A673 (cell line): Measurements from ENCODE around the gene FAM222B. TPM values are rescaled to one million over a fixed set of nuclear protein-coding genes. Genes with fewer than 3 reads are reported as not detected.
A peak's percentile ranks its signal among the peaks of the same experiment; 100 is the strongest.

Experiments
- BruUV-seq: library from RNA; stranded (reverse); fragments of 400-500 nt; replicated peaks from 2 replicates; lab custom pipeline; 2021; lab: Mats Ljungman, UMichigan
- CTCF ChIA-PET: fragments of 300-600 bp; sonication (Branson Sonifier 250); formaldehyde crosslinking; loops from one replicate; lab custom pipeline; 2022; ENCODE audit warnings: antibody characterized with exemption; lab: Charles Lee
- POLR2A ChIA-PET: fragments of 300-600 bp; sonication (Branson Sonifier 250); formaldehyde crosslinking; loops from one replicate; lab custom pipeline; 2022; ENCODE audit warnings: antibody characterized with exemption; ENCODE audit not compliant: low non-redundant PET; lab: Charles Lee
- DNase-seq: peaks from one replicate; pipeline ENCODE4 v3.0.0-alpha.2; 2015; ENCODE audit warnings: low spot score
- H3K27ac ChIP-seq: fragments of 200-600 bp; sonication (generic); 2 replicates; pipeline ENCODE4 v1.5.1; 2016; ENCODE audit warnings: mixed run types, low read depth, mild to moderate bottlenecking, mixed read lengths, antibody characterized with exemption, low read length; ENCODE audit not compliant: poor library complexity, severe bottlenecking
- H3K27me3 ChIP-seq: fragments of 200-600 bp; sonication (generic); replicated peaks from 2 replicates; pipeline ENCODE4 v1.6.1; 2017; ENCODE audit warnings: mixed run types, low read depth, mild to moderate bottlenecking, mixed read lengths, antibody characterized with exemption, low read length; ENCODE audit not compliant: insufficient read depth, poor library complexity
- H3K36me3 ChIP-seq: fragments of 200-600 bp; sonication (generic); 2 replicates; pipeline ENCODE4 v1.6.1; 2016; ENCODE audit warnings: mixed run types, mild to moderate bottlenecking, mixed read lengths, antibody characterized with exemption, low read length; ENCODE audit not compliant: insufficient read depth, poor library complexity, severe bottlenecking
- H3K4me1 ChIP-seq: fragments of 200-600 bp; sonication (generic); 2 replicates; pipeline ENCODE4 v1.6.1; 2017; ENCODE audit warnings: mixed run types, mild to moderate bottlenecking, mixed read lengths, antibody characterized with exemption, low read length; ENCODE audit not compliant: insufficient read depth, poor library complexity, severe bottlenecking
- H3K4me3 ChIP-seq: fragments of 200-600 bp; sonication (generic); 2 replicates; pipeline ENCODE4 v1.5.1; 2016; ENCODE audit warnings: low read depth, mixed run types, mild to moderate bottlenecking, mixed read lengths, low read length; ENCODE audit not compliant: poor library complexity, severe bottlenecking
- H3K9me3 ChIP-seq: fragments of 200-600 bp; sonication (generic); 2 replicates; pipeline ENCODE4 v1.6.1; 2016; ENCODE audit warnings: mixed run types, low read depth, mild to moderate bottlenecking, mixed read lengths, antibody characterized with exemption, low read length; ENCODE audit not compliant: poor library complexity, severe bottlenecking
- EZH2 ChIP-seq: fragments of 200-600 bp; sonication (generic); IDR thresholded peaks from 2 replicates; pipeline ENCODE4 v1.6.1; 2017; ENCODE audit warnings: borderline replicate concordance, low read depth, mild to moderate bottlenecking, mixed read lengths, antibody characterized with exemption, low read length; ENCODE audit not compliant: poor library complexity, severe bottlenecking
- intact Hi-C: fragments of 100-400 bp; cut with micrococcal nuclease; formaldehyde crosslinking; loops from one replicate; pipeline ENCODE4 v1.10.0; 2022; ENCODE audit not compliant: unreplicated experiment
- total RNA-seq: library from RNA; stranded (reverse); gene quantifications from 2 replicates; pipeline ENCODE4 v1.2.3, GENCODE V29; 2021
- TF ChIP-seq, protein P1 (sequence below): fragments of 300-800, 200-600 bp; sonication (generic); conservative IDR thresholded peaks from 2 replicates; pipeline ENCODE4 v1.5.1; 2017; ENCODE audit warnings: low read depth, mild to moderate bottlenecking, antibody characterized with exemption, low read length, moderate library complexity, mixed read lengths

The FAM222B gene
- total RNA-seq, 1 experiment from 2014 or later, result 27.3 TPM

DNA sequence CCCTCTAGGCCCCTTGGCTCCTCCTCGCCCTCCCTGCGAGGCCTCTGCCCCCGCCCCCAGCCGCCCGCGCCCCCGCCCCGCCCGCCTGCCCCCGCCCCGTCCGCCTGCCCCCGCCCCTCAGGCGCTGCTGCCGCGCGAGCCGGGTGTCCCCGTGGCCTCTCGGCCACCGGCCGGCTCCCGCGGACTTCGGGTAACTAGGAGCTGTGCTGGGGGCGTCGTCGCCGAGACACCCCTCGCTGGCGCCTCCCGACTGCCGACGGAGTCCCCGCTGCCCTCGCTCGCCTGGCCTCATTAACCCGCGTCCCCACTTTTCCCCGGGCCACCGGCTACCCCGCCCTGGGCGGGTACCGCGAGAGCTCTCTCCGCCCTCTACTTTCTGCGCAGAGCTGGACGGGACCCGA, 116.4 kb downstream of the FAM222B start, which contains the start of gene TLCD1:
TSS of gene TLCD1 (minus strand) at position 8 of the 401 bp plus-strand sequence. CDS start 136 bp downstream, outside the sequence.
- H3K27ac ChIP-seq, result peak within 1 kb of the TSS; percentile 79
- intact Hi-C loops, result loop anchor here (2.0 to 5.0 kb wide), 3 partner anchors 25 to 391 kb away; partner anchors contain the start of gene FLOT2
- no TSS peak for BruUV-seq
- H3K27me3 ChIP-seq, result no peaks in the 10 kb centered on the region
- H3K36me3 ChIP-seq, result peaks cover 39% of the 10 kb centered on the region
- TF ChIP-seq, protein P1, sequence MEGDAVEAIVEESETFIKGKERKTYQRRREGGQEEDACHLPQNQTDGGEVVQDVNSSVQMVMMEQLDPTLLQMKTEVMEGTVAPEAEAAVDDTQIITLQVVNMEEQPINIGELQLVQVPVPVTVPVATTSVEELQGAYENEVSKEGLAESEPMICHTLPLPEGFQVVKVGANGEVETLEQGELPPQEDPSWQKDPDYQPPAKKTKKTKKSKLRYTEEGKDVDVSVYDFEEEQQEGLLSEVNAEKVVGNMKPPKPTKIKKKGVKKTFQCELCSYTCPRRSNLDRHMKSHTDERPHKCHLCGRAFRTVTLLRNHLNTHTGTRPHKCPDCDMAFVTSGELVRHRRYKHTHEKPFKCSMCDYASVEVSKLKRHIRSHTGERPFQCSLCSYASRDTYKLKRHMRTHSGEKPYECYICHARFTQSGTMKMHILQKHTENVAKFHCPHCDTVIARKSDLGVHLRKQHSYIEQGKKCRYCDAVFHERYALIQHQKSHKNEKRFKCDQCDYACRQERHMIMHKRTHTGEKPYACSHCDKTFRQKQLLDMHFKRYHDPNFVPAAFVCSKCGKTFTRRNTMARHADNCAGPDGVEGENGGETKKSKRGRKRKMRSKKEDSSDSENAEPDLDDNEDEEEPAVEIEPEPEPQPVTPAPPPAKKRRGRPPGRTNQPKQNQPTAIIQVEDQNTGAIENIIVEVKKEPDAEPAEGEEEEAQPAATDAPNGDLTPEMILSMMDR, result no peak
- ChIA-PET POLR2A (interaction anchor here (0.6 kb wide), 2 partner anchors 34 to 197 kb away, joined by 3 read pairs; no protein-coding TSS in a partner anchor), CTCF (interaction anchor here (0.5 to 3.4 kb wide), 26 partner anchors 9 to 541 kb away, joined by 3 to 82 read pairs (median 6); partner anchors contain the start of genes PHF12 and TRAF4)
- peak; percentile 79 for DNase-seq
- H3K4me3 ChIP-seq, result peak within 1 kb of the TSS; percentile 59
- H3K9me3 ChIP-seq, result no peaks in the 10 kb centered on the region
- H3K4me1 ChIP-seq, result peaks cover 48% of the 10 kb centered on the region

DNA sequence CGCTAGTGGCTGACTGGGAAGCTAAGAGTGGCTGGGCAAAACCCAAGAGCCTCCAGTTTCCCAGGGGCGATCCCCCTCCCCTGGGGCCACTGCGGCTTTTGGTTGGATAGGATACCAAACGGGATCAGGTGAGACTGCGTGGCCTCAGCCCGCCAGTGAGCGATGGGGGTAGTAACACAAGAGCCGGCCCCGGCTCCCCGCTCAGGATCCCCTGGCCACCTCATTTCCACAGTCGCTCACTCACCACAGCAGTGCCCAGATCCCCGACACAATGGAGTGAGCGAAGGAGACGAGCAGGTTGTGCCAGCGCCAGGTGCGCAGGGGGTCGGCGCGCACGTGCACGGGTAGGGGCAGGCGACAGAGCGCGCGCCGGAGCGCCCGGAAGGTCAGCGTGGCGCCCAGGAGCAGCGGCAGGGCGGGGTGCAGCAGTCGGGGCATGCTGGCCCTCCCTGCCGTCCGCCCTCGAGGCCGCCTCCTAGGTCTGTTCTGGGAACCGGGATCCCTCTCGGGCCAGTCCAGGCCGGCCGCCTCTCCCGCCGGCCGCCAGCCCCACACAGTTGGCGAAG, 116.8 kb downstream of the FAM222B start:
- intact Hi-C loops, result loop anchor here (2.0 to 5.0 kb wide), 4 partner anchors 25 to 391 kb away; partner anchors contain the start of gene FLOT2
- no TSS peak for BruUV-seq
- ChIA-PET POLR2A (interaction anchor here (0.6 to 0.7 kb wide), 2 partner anchors 35 to 198 kb away, joined by 3 read pairs; no protein-coding TSS in a partner anchor), CTCF (interaction anchor here (0.5 to 3.4 kb wide), 14 partner anchors 20 to 419 kb away, joined by 3 to 82 read pairs (median 11); no protein-coding TSS in a partner anchor)
- Histone ChIP-seq H3K27me3 (no peaks in the 10 kb centered on the region), H3K36me3 (peaks cover 44% of the 10 kb centered on the region), H3K4me3 (peak overlapping the region; percentile 59), H3K9me3 (no peaks in the 10 kb centered on the region), H3K27ac (peak overlapping the region; percentile 79), H3K4me1 (peaks cover 48% of the 10 kb centered on the region)
- peak; percentile 80 for DNase-seq
- TF ChIP-seq, protein P1, result no peak
- TF ChIP-seq EZH2, result no peak

- Histone ChIP-seq H3K36me3 (peaks cover 49% of the 10 kb centered on the region), H3K4me3 (peak overlapping the region; percentile 59), H3K27me3 (no peaks in the 10 kb centered on the region), H3K27ac (peak overlapping the region; percentile 79), H3K9me3 (no peaks in the 10 kb centered on the region), H3K4me1 (peaks cover 48% of the 10 kb centered on the region)
- TF ChIP-seq, protein P1, result no peak
- TF ChIP-seq EZH2, result no peak
- ChIA-PET CTCF (interaction anchor here (1.0 to 3.4 kb wide), 4 partner anchors 23 to 188 kb away, joined by 3 to 82 read pairs (median 8); no protein-coding TSS in a partner anchor), POLR2A (interaction anchor here (0.7 kb wide), 1 partner anchor 36 kb away, joined by 3 read pairs; no protein-coding TSS in a partner anchor)
- TSS peak; percentile 55 for BruUV-seq
- intact Hi-C loops, result loop anchor here (2.0 to 5.0 kb wide), 2 partner anchors 172 to 192 kb away; partner anchors contain the start of gene FLOT2
- peak; percentile 76 for DNase-seq
Measured at GRCh38 chr17:28725166-28725659, 117.4 kb downstream of the FAM222B start.
